Inferior parietal cortex (tissue), 1 donor: ENCODE results near the gene RTP2.
A peak's percentile ranks its signal among the peaks of the same experiment; 100 is the strongest.

Experiments
- DNase-seq: peaks from one replicate; pipeline ENCODE4 v3.0.0-alpha.2; 2016; ENCODE audit errors: extremely low spot score

Gene RTP2

GRCh38 chr3:187702507-187703033, at the start of gene RTP2:
RTP2 (minus strand) TSS chr3:187702557; CDS start chr3:187702128, 429 bp downstream.
- DNase-seq: no peak

DNA sequence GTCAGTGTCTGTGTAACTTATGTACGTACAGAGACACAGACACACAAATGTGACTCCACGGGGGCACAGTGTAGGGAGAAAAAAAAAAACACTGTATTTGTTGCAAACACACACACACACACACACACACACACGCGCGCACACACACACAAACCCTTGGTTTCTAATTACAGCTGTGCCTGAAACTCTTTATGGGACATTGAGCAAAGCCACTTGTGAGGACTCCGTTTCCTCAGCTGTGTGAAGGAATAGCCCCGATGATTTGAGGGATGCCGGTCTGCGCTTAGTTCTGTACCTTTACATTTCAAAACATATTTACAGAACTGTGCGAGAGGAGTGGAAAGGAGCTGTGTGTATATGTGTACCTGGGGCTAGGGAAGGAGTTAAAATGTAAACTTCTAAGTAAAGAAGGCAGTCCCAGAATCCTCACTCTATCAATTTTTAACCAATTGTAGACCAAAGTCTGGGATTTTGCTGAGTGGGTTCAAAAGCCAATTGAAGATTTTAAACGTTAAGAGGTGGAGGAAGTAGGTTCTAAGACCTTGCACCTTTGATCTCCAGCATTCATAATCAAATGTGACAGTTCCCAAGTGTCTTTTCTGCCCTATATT, 48.3 kb upstream of the RTP2 start:
- no peak for DNase-seq

- no peak for DNase-seq
These were observed 47.7 kb upstream of the RTP2 start for GRCh38 chr3:187750006-187750512.

- DNase-seq: peak; percentile 99
These were observed 45.7 kb upstream of the RTP2 start for GRCh38 chr3:187748050-187748481.

- DNase-seq: peak; percentile 37
These were observed 45.1 kb upstream of the RTP2 start for GRCh38 chr3:187747506-187747905.

DNA sequence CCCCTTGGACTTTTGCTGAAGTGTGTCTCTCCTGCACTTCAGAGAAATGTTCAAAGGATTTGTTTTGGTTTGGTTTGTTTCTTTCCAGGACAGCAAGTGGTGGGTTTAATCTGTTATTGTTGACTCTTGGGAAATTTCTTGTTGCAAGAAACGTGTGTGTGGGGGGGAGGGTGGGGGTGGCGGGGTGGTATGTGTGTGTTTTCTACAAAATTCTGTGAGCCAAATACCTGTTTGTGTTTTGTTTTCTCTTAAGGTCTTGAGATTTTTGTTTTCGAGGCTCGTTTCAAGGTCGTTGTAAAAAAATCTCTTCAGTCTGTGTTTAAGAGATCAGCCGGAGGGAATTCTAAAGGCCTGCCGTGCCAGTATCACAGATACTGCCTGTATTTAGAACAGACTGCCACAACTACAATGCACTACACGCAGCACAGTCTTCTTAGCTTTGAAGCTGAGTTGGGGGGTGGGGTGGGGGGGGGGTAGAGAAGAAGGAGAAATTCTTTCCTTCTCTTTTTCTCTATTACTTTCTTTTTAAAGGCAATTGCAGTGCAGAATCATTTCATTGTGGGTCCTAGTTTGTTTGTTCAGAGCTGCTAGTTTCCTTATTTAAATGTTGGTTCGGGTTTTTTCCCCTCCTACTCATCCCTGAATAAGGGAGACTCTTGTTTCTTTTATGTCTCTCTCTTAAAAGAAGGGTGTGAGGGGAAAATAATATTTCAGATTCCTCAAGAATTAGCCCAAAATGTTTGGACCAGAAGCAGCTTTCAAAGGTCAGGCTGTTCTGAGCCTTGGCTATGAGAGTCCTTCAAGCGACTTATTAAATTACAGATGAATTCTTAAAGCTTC, 44.3 kb upstream of the RTP2 start:
- peak; percentile 64 for DNase-seq

DNA sequence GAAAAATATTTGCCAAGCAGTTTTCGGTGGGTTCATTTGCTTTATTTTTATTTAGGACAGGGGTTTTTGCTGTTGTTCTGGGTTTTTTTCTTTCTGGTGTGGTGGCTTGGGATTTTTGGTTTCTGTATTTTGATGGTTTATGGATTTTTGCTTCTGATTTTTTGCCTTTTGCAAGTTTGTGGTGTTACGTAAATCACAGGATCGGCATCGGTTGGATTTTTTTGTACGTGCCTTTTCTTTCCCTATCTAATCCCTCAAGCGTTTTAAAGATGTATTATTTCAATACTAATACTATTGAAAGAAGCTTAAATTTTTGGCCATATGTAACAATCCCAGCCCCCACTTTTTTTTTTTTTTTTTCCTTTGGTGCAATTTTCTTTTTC, 43.7 kb upstream of the RTP2 start:
- no peak for DNase-seq

DNA sequence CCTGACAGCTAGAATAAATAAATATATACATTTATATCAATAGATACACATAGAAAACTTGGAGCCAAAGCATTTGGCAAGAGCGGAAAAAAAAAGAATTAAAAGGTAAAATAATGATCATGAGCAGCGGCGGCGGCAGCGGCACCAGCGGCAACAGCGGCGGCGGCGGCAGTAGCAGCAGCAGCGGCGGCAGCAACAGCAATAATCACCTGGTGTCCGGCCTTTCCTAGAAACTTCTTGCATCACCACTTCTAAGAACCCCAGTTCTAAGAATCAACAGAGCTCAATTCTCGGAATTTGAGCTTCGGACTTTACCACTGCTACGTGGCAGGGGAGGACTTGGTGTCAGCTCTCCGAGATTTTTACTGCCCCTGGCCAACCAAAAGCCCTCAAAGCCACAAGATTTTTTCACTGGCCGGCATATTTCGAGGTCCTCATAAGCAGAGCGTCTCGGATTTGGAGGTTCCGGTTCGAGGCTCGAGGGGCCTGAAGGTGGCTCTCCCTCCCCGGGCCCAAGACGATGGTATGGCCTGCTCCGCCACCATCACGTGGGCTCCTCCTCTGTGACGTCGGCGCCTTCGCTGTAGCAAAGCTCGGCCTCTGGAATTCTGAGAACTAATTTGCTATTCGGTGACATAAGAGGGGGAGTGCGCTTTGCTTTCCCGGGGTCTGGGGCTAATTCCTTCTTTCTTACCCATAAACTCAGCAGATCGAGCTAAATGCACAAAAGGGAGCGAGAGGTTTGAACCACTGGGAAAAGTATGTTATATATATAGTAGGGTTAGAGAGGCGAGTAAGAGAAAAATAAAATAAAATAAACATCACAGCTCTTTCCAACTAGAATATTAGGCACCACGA, 43.1 kb upstream of the RTP2 start, which contains the start of gene BCL6:
TSS of gene BCL6 (minus strand) at position 268 of the 858 bp plus-strand sequence. CDS start 11,775 bp downstream, outside the sequence.
- peak; percentile 99 for DNase-seq

DNA sequence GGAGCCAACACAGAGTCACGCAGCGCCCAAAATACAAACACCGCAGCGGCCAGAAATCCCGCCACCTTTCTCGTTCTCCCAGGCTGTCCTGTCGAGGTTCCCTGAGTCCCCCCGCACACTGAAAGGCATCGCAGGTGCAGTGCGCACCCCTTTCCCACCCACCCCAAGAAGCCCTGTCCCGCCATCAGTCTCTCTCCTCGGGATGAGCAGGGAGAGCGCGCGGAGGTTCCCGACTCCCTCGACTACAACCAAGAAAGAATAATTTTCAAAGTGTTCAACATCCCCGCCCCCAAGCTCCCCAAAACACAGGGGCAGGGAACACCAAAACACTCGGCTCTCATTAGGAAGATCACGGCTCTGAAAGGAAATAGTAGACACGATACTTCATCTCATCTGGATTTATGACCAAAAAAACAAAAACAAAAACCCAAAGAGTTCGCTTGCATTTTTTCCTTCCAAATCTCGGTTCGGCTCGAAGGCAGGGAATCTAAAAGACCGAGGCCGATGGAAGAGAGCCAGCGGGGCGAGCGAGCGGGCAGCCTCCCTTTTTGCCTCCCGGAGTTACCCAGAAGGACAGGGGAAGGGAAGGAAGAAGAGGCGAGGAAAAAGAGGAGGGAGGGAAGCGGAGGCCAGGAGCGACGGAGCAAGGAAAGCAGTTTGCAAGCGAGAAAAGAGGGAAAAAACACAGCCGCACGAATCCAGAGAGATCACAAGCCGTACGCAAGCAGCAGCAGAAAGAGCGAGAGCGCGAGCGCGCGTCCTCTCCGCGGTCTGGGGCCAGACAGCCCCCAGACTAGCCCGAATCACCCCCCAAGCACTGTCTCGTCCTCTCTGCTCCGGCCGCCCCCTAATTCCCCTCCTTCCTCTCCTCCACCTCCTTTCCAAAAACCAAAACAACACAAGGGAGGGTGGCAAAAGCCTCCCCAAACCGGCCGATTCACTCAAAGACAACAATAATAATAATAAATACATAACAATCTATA, 42.1 kb upstream of the RTP2 start:
- DNase-seq: peak; percentile 62

DNA sequence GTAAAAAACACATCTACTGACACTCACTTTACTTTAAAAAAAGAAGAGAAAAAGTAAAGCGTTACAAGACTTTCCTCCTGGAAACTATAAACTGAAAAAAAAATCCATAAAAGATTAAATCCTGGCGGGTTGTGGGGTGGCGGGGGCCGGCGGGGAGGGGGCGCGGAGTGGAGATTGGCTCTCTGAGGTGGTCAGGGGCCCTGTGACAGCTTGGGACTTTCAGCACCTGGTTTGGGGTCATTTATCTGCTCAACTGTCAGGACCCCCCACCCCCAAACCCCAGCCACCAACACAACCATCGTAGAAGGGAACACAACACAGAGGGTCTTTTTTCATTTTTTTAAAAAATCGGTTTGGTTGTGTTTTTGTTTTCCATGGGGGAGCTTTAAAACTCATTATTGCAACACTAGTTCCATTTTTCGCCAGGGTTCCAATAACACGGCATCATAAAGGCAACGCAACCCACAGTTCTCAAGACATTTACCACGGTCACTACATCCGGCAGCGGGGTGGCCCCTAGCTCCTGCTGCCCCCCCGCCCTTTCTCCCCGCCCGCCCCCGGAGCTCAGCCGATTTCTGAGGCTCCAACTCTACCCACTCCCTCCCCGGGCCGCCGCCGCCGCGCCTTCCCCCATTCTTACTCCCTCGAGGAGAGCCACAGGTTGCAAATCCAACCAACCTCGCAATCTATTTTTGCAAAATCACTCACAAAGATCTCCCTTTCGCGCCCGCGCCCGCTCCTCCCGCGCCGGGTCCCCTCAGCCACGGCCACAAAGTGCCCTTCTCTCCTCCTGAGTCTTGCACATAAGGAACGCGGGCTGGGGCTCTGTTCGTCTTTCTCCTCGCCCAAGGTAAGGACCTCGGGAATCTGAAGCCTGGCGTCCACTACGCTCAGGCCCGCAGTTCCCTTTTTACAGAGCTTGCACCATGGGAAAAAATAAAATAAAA, 41.1 kb upstream of the RTP2 start:
- peak; percentile 27 for DNase-seq

- peak; percentile 14 for DNase-seq
These were observed 40.2 kb upstream of the RTP2 start for GRCh38 chr3:187742351-187743171.

- peak; percentile 81 for DNase-seq
These were observed 39.3 kb upstream of the RTP2 start for GRCh38 chr3:187741403-187742350.

DNA sequence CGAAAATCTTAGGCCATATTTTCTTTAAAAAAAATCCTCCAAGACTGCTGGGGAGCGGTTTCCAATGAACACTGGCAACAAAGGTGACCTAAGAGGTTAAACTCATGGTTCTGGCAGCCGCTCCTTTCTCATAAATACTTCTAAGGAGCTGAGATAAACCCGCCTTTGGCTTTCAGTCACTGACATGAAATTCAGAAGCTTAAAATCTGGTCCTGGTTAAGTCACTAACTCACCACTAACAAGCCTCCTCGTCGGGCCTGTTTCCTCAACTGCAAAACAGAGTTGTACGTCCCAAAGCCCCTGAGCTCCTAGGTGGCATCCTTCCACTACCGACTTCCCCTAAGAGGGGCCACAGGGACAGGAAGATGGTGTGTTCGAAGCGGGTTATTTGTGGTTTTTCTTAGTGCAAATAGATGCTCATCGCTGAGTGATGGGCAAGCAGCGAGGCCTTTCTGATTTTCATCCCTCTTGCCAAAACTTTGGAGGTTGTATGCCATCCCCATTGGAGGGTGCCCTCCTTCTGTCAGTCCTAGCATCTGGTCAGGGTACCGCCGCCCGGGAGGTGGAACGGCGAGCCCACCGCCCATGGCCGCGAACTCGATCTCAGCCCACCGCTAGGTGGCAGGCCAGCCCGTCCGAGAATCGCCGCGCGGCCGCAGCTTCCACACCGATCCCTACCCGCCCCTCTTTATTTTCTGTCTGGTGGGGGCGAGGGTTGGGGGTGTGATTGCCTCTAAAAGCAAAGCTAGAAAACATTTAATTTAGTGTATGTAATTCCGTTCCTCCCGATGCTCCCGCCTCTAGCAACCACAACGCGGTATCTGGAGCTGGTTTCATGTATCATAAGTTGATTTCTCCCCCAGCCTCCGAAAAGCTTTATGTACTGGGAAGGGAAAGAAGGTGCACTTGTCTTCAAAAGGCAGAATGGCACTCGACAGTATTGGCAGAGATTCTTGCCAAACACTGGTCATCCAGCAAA, 38.4 kb upstream of the RTP2 start:
- peak; percentile 70 for DNase-seq

DNA sequence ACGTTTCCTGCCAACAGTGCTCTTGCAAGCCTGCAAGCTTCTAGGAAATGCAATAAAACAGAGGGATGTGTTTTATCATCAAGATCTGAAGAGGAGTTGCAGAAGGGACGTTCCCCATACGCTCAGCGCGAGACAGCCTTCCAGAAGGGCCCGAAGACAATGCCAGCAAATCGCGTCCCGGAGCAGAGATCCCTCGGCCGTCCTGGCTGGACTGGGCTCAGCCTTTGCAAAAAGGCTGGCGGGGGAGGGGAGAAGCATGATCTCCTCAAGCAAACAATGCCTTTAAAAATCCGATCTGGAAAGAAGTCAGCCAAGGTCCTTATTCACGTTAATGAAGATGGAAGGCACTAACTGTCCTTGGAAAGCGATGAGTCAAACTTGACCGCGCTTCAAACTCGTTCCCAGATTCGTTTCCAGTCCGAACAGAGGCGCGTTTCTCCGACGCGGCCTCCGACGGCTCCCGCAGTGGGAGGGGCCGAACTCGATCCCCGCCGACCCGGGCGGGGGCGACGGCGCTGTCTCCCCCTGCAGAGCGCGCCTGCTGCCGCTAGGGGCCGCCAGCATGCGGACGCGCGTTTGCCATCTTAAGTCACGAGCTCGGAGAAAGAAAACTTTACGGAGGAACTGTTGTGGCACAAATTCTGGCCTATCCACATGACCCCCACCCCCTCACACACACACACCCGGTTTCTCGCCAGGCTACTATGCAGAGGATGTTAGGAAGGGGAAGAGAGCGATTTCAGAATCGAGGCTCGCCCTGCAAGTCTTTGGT, 37.4 kb upstream of the RTP2 start:
- peak; percentile 82 for DNase-seq

- no peak for DNase-seq
These were observed 36.8 kb upstream of the RTP2 start for GRCh38 chr3:187739094-187739560.
